ENCODE measurements around the gene ULBP3.
"Not testable (repeated sequence)": the region's sequence is repeated elsewhere in the genome, so short reads cannot be mapped to it uniquely, and the experiment has no call there.

Gene ULBP3

GRCh38 chr6:150075034-150075421, 6.1 kb upstream of the ULBP3 start:
- FAIRE-seq: no peak

GRCh38 chr6:150074396-150075033, 5.6 kb upstream of the ULBP3 start:
- not testable (repeated sequence) for FAIRE-seq

- no peak for FAIRE-seq
Observed at GRCh38 chr6:150072201-150072600, 3.3 kb upstream of the ULBP3 start.

GRCh38 chr6:150070236-150070818, 1.4 kb upstream of the ULBP3 start:
- no peak for FAIRE-seq

- no peak for FAIRE-seq
Observed at GRCh38 chr6:150069706-150070105, 785 bp upstream of the ULBP3 start.

GRCh38 chr6:150068151-150068550, 770 bp downstream of the ULBP3 start:
- no peak for FAIRE-seq

GRCh38 chr6:150065083-150065482, 3.8 kb downstream of the ULBP3 start:
- no peak for FAIRE-seq

GRCh38 chr6:150063640-150064039, 5.3 kb downstream of the ULBP3 start:
- no peak for FAIRE-seq

GRCh38 chr6:150059973-150060372, 8.9 kb downstream of the ULBP3 start:
- not testable (repeated sequence) for FAIRE-seq

GRCh38 chr6:150058986-150059385, 9.9 kb downstream of the ULBP3 start:
- FAIRE-seq: no peak

GRCh38 chr6:150058231-150058792, 10.6 kb downstream of the ULBP3 start:
- no peak for FAIRE-seq

- no peak for FAIRE-seq
Observed at GRCh38 chr6:150057501-150057951, 11.4 kb downstream of the ULBP3 start.

- no peak for FAIRE-seq
Observed at GRCh38 chr6:150056916-150057315, 12.0 kb downstream of the ULBP3 start.

GRCh38 chr6:150056156-150056555, 12.8 kb downstream of the ULBP3 start:
- no peak for FAIRE-seq

GRCh38 chr6:150055131-150055530, 13.8 kb downstream of the ULBP3 start:
- no peak for FAIRE-seq

GRCh38 chr6:150053450-150053849, 15.5 kb downstream of the ULBP3 start:
- FAIRE-seq: no peak

- no peak for FAIRE-seq
Observed at GRCh38 chr6:150050846-150051245, 18.1 kb downstream of the ULBP3 start.

- FAIRE-seq: no peak
Observed at GRCh38 chr6:150048099-150048498, 20.8 kb downstream of the ULBP3 start.

GRCh38 chr6:150046943-150047342, 22.0 kb downstream of the ULBP3 start:
- no peak for FAIRE-seq

GRCh38 chr6:150044621-150045145, 24.2 kb downstream of the ULBP3 start:
- FAIRE-seq: no peak

- FAIRE-seq: no peak
Observed at GRCh38 chr6:150043501-150044412, 25.2 kb downstream of the ULBP3 start.

GRCh38 chr6:150043096-150043495, 25.8 kb downstream of the ULBP3 start:
- no peak for FAIRE-seq
